NCI-H2081 (cell line): Measurements from ENCODE around the gene INO80D.
"Not testable (repeated sequence)": the region's sequence is repeated elsewhere in the genome, so short reads cannot be mapped to it uniquely, and the experiment has no call there.

Experiments
- DNase-seq, 2 experiments: peaks; one replicate each; lab custom pipeline; 2025; lab: John Stamatoyannopoulos, UW

INO80D gene

DNA sequence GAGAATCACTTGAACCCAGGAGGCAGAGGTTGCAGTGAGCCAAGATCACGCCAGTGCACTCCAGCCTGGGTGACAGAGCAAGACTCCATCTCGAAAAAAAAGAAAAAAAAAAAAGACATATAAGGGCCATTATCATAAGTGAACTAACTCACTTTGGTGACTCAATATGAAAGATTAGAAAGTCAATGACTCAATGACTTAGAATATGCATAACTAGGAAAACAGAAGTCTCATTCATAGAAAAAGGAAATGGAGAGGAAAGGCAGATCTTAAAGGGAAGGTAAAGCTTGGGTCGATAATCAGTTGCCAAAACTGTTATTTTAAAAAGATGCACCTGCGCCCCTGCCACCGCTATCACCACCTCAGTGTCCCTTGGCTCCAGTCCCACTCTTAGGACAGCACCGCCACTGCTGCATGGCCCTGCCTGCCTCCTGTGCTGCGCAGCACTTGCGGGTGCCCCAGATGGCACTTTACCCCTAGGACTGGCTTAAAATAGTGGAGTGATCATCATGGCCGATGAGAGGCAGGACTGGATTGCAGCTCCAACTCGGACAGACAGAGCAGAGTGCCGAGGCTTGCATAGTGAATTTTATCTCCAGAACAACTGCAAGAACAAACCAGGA is 54.7 kb downstream of the INO80D start:
- no peak for DNase-seq

DNA sequence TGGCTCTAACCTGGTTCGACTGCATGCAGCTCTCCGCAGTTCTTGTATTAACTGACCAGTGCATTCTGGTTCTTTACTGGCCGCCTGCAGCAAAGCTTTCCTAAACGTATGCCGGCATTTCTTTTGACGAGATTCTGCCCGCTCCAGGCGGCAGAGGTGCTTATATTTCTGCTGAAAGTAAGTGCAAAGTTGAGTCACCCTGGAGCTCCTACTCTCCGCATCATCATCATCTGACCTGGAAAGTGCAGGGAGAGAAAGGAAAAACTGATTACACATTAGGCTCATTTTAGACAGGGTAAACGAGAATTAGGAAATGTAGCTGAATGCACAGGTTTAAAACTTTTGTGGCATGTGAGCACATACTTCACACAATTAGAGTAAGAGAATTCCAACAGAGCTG is 57.9 kb downstream of the INO80D start:
- DNase-seq = no peak

DNA sequence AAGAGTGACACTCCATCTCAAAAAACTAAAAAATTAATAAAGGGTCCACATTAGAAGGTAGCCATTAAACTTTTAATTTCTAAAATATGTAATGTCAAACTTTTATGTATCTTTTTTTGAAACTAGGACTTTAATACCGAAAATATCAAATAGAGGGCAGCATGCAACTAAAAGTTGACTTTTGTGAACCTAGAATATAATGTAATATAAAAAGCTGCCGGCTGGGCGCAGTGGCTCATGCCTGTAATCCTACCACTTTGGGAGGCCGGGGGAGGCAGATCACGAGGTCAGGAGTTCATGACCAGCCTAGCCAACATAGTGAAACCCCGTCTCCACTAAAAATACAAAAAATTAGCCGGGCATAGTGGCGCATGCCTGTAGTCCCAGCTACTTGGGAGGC is 62.8 kb downstream of the INO80D start:
- DNase-seq = no peak

DNA sequence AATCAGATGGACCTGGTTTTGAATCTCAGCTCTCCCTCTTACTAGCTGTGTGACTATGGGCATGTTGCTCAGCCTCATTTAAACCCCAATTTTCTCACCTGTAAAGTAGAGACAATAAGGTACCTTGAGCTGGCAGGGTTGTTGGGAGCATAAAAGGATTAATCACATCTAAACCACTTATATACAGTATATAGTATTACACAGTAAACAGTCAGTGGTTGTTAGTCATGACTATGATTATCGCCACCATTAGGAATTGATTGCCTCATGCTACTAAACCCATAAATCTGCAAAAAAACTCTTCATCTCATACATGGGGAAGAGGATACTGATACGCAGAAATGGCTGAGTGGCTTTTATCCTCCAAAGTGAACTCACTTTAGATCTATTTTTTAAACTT is 65.8 kb downstream of the INO80D start:
- DNase-seq = peak in 1 of 2 experiments; percentile 9

DNA sequence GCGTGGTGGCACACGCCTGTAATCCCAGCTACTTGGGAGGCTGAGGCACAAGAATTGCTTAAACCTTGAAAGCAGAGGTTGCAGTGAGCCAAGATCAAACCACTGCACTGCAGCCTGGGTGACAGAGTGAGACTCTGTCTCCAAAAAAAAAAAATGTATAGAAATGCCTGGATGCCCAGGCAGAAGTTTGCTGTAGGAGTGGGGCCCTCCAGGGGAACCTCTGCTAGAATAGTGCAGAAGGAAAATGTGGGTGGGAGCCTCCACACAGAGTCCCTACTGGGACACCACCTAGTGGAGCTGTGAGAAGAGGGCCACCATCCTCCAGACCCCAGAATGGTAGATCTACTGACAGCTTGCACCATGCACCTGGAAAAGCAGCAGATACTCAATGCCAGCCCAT is 70.2 kb downstream of the INO80D start:
- not testable (repeated sequence) for DNase-seq

DNA sequence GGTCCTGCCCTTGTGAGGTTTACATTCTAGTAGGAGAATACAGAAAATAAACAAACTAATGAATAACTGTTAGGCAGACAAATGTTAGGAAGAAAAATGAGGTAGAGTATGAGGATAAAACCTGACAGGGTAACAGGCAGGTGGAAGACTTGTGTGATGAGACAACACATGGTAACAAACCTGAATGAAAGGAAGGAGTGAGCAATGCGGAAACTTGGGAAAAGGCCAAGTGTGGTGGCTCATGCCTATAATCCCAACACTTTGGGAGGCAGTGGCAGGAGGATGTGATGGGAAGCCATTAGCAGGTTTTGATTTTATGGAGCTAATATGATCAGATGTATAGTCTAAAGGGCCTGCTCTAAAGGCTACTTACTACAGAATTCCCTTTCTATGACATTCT is 74.2 kb downstream of the INO80D start:
- no peak for DNase-seq

DNA sequence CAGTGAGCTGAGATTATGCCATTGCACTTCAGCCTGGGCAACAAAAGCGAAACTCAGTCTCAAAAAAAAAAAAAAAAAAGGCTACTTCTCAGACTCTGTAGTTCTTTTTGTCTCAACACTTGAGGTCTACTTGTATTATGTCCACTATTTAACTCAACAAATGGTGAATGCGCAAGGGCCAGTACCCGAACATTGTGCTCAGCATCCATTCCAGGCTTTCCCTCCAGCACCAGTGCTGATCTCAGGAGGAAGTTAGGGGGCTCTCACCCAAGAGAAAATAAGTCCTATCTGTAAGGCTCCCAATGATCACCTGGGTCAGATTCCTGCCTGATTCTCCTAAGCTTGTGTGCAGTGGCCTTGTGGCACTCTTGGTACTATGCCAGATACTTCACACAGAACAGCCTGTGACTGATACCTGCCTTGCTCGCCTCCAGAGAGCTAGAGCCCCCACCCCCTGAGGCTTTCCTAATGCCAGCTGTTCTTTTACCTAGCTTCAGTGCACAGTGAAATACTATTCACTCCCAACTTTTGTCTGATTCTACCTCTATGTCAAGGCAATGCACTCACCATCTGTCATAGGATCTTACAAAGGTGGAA is 74.9 kb downstream of the INO80D start:
- no peak for DNase-seq

DNA sequence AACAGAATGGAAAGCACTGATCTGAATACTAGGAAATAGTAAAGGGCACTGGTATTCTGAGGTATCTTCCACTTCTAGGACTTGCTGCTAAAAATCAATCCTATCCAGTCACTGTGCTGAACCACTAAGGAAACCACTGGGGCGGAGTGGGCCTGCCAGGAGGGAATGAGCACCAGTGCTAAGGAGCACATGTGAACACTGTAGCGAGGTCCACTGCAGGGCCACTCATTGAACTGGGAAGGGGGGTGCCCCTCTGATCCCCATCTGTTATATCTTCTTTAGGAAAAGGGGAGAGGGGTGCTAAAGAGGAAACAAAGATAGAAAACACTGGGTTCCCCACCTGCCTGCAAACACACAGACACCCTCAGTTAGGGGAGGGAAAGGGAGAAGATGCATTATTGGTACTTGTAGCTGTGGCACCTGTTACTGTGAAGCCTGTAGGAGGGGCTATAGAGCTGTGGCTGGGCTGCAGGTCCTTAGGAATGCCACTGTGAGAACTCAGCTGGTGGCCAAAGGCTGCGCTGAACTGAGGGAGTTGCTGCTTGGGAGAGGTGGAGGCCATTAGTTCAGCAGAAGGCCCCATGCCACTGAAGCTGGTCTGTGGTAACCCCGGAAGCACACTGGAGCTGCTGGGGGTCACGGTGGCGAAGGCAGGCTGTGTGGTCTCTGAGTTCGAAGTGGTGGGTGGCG is 81.8 kb downstream of the INO80D start:
- DNase-seq = no peak

DNA sequence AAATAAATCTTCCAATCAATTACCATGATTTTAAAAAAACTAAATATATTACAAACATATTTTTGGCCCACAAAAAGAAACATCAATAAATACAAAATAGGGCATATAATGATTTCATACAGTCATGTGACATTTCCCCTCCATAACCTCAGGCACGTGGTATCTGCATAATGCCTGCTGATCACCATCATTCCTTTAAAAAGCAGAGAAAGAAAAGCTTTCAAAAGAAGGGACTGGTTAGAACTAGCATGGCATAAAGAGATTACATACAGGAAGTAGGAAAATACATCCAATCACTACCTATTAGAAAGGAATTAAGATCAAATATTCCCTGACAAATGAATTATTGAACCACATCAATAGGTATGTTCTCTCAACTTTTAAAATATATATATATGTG is 83.5 kb downstream of the INO80D start:
- no peak for DNase-seq

DNA sequence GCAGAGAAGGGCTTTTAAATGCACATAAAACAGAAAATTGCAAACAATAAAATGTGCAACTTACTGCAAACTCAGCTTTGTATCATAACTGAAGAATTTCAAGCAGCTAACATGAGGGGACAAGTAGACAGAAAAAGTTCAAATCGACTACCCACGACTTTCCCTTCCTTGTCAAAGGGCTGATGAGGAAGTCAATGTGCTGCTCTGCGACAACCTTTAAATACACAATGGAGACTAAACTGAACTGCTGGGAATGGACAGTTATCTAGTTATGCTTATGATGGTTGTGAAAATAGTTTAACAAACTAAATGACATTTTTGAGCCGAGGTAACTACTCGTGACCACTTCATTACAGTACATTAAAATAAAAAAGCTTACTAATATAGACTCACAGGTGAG is 84.1 kb downstream of the INO80D start:
- no peak for DNase-seq

DNA sequence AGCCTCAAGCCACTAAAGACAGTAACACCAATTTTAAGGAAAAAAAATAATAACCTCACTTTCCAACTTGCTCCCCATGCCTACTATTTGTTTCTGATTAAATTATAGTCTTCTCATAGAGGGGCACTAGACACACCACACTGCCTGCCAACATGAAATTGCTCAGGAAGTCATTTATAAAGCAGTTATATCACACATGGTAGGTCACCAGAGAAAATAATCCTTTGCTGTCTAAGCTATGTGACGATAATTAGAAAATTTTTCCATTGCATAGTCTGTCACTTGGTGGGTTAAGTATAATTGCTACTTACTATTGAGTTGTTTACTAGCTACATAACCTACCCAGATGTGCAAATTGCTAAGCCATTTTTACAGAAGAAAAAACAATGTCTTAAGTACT is 85.2 kb downstream of the INO80D start:
- DNase-seq = peak; percentile 60 to 80

DNA sequence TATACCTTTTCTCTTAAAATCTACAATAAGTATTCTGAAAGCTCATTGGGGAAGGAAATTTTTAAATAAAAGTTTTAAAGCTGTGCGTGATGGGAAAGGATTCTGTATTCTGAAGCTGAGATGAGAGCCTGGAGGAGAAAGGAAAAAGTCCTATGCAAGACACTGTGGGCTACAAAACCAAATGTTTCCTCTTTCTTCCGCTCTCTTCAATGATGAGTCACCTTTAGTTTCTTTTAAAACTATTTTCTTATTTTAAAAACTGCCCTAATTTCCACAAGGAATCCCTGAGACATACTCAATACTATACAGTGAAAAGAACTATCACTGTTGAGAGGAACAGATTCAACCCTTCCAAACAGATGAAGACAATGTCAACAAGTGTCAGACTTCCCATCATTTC is 87.4 kb downstream of the INO80D start:
- DNase-seq = no peak

DNA sequence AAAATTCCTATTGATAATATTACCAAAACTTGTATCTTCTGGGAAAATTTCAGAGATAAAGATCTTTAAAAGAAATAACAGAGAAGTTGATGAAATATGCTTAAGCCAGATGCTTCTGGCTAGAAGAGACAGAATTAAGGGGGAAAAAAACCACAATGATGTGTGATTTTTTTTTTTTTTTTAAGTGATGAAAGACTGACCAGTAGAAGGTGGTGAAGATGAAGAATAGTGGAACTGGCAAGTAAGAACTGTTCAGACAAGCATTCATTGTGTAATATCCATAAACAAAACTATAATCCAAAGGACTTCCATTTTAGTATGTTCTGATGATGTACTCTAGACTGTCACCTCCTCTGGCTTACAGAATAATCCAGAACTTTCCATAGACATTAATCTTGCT is 89.8 kb downstream of the INO80D start:
- no peak for DNase-seq

DNA sequence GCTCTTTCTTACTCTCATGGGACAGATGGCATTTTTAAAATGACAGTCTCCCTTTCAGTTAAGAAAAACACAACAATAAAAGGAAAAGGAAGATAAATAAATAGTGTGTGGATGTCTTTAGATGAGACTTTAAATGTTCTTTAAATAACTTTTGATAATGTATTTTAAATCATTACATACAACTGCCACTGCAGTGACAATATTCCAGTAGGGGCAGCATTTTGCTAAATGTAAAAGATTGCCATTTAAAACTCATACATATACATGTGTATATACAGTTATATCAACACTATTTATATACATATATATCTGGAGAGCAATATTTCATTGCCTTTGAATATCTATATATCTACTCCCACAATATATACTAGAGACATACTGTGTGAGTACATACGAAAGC is 90.7 kb downstream of the INO80D start:
- DNase-seq = no peak

DNA sequence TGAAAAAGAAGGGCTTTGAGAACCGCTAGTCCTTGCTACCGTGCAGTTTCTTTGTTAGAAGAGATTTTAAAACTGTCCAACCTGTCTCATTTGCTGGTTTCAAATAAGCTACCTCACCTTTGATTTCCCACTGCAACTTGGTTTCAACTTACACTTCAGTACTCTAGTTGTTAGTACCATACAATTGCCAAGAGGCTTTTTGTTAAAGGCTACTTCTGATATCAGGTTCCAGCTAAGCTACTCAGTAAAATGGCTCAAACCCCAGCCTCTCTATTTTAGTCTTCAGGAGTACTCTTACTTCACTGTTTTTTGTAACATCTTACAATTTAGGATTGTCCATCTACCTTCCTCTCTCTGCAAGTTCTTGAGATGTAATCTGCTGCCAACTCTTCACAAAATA is 91.6 kb downstream of the INO80D start:
- no peak for DNase-seq

DNA sequence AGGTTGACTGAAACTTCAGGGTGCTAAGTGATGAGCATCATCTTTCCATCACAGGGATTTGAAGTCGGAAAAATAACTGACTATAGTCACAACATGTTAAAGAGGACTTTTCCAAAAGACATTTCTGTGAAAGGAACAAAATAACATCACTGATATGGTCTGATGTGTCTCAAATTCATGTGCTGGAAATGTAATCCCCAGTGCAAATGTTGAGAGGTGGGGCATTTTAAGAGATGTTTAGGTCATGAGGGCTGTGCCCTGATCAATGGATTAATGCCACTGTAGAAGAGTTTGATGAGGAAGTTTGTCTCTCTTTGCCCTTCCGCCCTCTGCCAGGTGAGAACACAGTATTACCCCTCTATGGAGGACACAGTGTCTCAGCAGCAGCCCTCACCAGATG is 95.9 kb downstream of the INO80D start:
- DNase-seq = no peak

DNA sequence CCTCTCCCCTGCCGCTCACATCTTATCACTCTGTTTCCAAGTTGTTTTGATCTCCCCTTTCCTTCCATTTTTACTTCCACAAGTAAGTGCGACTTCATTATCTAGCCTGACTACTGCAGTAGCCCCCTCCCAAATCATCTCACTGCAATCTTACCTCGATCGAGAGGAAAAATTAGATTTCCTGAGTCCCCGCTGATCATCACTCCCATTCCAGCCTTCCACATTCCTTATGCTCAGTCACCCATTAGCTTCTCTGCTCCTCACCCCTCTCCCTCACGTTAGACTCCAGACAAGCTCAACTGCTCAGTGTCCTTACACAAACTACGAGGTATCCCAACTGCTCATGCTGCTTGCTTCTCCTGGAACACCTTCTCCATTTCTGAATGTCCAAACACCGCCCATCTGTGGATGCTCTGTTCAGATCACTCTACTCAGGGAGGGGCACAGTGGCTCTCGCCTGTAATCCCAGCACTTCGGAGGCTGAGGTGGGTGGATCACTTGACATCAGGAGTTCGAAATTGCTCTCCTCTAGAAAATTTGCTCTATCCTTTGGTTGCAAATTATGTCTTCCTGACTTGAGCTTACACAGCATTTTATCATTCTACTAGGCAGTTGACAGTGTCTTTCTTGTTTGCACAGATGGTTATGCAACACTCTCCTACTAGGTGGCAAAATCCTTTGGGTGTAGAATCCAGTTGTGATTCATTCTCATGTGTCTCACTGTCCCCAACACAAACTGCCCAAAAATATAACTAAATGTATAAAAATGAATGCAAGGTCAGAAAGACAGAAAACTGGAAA is 96.5 kb downstream of the INO80D start:
- DNase-seq = no peak

DNA sequence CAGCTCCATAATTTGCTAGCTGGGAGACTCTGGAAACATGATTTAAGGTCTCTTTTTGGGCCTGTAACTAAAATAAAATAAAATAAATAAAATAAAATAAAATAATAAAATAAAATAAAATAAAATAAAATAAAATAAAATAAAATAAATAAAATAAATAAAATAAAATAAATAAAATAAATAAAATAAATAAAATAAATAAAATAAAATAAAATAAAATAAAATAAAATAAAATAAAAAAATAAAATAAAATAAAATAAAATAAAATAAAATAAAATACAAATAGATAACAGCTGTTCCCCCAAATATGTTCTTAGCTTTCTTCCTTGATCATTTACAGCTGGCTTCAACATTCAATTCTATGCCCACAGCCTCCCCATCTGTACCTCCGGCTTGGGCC is 97.3 kb downstream of the INO80D start:
- not testable (repeated sequence) for DNase-seq

DNA sequence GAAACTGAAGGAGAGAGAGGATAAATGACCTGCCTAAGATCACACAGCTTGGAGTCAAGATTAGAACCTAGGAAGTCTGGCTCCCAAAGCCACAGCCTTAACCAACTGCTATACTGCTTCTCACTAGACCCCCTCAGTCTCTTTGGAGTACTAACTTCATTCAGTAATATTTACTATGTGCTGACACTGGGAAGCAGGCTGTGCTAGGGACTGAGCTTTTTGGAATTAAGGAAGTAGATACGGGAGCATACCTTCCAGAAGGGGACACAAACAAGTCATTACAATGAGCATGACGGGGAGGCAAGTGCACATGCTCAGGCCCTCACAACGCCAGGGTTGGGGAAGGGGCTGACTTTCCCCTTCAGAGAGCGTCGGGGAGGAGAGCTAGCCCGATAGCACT is 97.7 kb downstream of the INO80D start:
- DNase-seq = no peak

DNA sequence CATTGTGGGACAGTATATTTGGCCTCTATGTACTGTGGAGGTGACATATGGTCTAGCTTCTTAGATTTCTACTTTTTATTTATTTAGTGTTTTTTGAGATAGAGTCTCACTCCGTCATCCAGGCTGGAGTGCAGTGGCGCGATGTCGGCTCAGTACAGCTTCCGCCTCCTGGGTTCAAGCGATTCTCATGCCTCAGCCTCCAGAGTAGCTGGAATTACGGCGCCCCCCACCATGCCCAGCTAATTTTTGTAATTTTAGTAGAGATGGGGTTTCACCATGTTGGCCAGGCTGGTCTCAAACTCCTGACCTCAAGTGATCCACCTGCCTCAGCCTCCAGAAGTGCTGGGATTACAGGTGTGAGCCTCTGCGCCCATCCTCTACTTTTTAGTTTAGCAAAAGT is 99.6 kb downstream of the INO80D start:
- not testable (repeated sequence) for DNase-seq

DNA sequence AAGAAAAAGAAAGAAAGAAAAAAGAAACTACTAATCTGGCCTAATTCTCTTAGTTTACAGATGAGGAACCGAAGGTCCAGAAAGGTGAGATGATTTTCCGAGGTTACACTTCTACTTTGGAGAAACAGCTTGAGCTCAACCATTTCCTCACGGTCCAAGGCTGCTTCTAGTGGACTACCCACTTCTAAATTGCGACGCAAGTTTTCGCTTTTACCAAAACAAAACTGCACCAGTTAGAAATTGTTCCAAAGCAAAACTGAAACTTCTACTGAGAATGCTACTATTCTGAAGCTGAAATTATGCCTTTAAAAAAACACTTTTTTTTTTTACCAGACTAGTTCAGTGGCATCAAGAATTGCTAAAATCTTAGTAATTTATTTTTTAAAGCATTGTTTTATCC is 101.6 kb downstream of the INO80D start:
- DNase-seq = no peak

DNA sequence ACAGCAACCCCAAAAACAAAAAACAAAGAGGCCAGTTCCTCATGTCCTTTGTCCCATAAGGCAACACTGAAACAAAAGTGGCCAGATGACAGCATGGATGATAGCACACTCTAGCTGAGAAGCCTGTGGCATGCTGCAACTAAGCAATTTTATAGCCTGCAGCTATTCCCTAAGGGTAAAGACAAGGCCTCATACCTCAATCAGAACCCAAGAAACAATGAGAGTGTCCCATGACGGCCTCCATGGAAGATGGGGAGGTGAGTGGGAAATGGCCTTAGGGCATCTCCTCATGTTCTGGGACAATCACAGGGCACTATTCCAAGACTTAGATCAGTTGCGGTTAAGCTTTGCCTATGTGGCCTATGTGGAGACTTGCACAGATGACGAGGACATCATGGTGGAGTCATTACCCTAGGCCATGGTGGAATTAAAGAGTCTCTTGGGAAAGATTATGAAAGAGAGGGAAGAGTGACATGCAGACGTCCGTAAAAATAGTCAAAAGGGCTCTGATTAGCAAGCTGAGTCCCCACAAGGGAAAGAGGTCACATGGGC is 103.1 kb downstream of the INO80D start:
- no peak for DNase-seq

DNA sequence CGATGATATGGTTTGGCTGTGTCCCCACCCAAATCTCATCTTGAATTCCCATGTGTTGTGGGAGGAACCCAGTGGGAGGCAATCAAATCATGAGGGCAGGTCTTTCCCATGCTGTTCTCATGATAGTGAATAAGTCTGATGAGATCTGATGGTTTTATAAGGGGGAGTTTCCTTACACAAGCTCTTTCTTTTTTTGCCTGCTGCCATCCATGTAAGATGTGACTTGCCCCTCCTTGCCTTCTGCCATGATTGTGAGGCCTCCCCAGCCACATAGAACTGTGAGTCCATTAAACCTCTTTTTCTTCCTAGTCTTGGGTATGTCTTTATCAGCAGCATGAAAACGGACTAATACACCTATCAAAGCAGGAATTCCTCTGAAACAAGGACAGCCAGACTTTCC is 107.2 kb downstream of the INO80D start:
- DNase-seq = not testable (repeated sequence)
